ENCODE data around the gene PEMT.
"Not testable (repeated sequence)": the region's sequence is repeated elsewhere in the genome, so short reads cannot be mapped to it uniquely, and the experiment has no call there.

PEMT gene

DNA sequence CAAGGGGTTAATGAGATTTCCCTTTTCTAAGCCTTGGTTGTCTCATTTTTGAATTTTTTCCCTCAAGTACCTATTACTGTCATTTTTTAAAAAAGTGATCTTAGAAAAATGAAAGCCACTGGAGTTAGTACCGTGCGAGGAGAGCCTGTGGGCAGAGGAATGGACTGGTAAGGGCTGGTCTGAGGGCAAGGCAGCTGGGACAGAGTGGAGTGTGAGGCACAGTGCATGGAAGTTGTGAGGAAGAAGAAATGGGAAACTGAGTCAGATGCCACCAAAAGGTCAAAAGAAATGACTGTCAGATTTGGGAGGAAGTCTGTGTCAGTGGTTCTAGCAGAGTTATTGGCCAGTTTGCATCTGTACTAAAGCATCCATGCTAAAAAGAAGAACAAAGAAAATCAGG, 103.5 kb downstream of the PEMT start:
- Histone ChIP-seq H3K23ac (ENCODE audit: low read length) (no peak overlapping the region), H3K4me3 (ENCODE audit: low read depth, low read length) (no peak overlapping the region), H3K27me3 (ENCODE audit: insufficient read depth, low read length) (no peaks in the 10 kb centered on the region), H3K27ac (ENCODE audit: low read depth, low read length) (no peak overlapping the region), H3K18ac (ENCODE audit: low read length) (no peak overlapping the region), H2BK120ac (ENCODE audit: insufficient read depth, low read length, poor library complexity) (no peak overlapping the region), H3K4me1 (ENCODE audit: control insufficient read depth in 1 of 2, insufficient read depth in 2 of 2, low read length in 2 of 2) (no peaks in the 10 kb centered on the region), H3K4ac (ENCODE audit: low read depth, low read length) (no peak overlapping the region), H3K4me2 (ENCODE audit: low read length) (no peak overlapping the region), H4K8ac (ENCODE audit: low read depth, low read length) (no peak overlapping the region), H3K9ac (ENCODE audit: low read length) (no peak overlapping the region), H4K12ac (ENCODE audit: low read depth, low read length) (no peak overlapping the region), H3K9me3 (ENCODE audit: insufficient read depth, low read depth, low read length) (peaks cover 2% of the 10 kb centered on the region), H3K79me1 (ENCODE audit: low read length) (no peaks in the 10 kb centered on the region), H3K79me2 (ENCODE audit: control insufficient read depth, insufficient read depth, low read length, poor library complexity) (no peaks in the 10 kb centered on the region), H2BK5ac (ENCODE audit: low read depth, low read length, poor library complexity) (no peak overlapping the region), H3K14ac (ENCODE audit: low read length) (no peak overlapping the region), H2AK5ac (ENCODE audit: low read length) (no peak overlapping the region), H4K91ac (ENCODE audit: low read depth, low read length) (no peak overlapping the region), H2AFZ (ENCODE audit: insufficient read depth, low read length, poor library complexity) (no peak overlapping the region), H2BK12ac (ENCODE audit: low read length) (no peak overlapping the region), H3K36me3 (ENCODE audit: control insufficient read depth in 1 of 2, insufficient read depth in 2 of 2, low read length in 2 of 2) (peaks cover 26 to 37% of the 10 kb centered on the region in 2 experiments)
- no peak for DNase-seq
- WGBS (ENCODE audit: extremely low coverage, insufficient coverage, insufficient read length) = no CpG with 5 or more reads among the region's 2 CpGs

DNA sequence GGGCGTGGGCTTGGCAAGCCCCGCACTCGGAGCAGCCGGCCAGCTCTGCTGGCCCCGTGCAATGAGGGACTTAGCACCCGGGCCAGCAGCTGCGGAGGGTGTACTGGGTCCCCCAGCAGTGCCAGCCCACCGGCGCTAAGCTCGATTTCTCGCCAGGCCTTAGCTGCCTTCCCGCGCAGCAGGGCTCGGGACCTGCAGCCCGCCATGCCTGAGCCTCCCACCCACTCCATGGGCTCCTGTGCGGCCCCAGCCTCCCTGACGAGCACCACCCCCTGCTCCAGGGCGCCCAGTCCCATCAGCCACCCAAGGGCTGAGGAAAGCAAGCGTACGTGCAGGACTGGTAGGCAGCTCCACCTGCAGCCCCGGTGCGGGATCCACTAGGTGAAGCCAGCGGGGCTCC, 105.1 kb downstream of the PEMT start:
- peaks cover 17 to 22% of the 10 kb centered on the region in 2 experiments for H3K36me3 ChIP-seq (ENCODE audit: control insufficient read depth in 1 of 2, insufficient read depth in 2 of 2, low read length in 2 of 2)
- not testable (repeated sequence) for H4K12ac ChIP-seq (ENCODE audit: low read depth, low read length); H3K18ac ChIP-seq (ENCODE audit: low read length); H3K4me1 ChIP-seq (ENCODE audit: control insufficient read depth in 1 of 2, insufficient read depth in 2 of 2, low read length in 2 of 2); H3K4me2 ChIP-seq (ENCODE audit: low read length); H2BK12ac ChIP-seq (ENCODE audit: low read length); DNase-seq; H3K27ac ChIP-seq (ENCODE audit: low read depth, low read length); H3K23ac ChIP-seq (ENCODE audit: low read length); H3K9me3 ChIP-seq (ENCODE audit: insufficient read depth, low read depth, low read length); H3K27me3 ChIP-seq (ENCODE audit: insufficient read depth, low read length); H3K14ac ChIP-seq (ENCODE audit: low read length); H3K4ac ChIP-seq (ENCODE audit: low read depth, low read length); H3K79me1 ChIP-seq (ENCODE audit: low read length); H2BK120ac ChIP-seq (ENCODE audit: insufficient read depth, low read length, poor library complexity); H2AK5ac ChIP-seq (ENCODE audit: low read length); H4K91ac ChIP-seq (ENCODE audit: low read depth, low read length); H3K9ac ChIP-seq (ENCODE audit: low read length); H2BK5ac ChIP-seq (ENCODE audit: low read depth, low read length, poor library complexity); H3K4me3 ChIP-seq (ENCODE audit: low read depth, low read length); H4K8ac ChIP-seq (ENCODE audit: low read depth, low read length); H2AFZ ChIP-seq (ENCODE audit: insufficient read depth, low read length, poor library complexity); H3K79me2 ChIP-seq (ENCODE audit: control insufficient read depth, insufficient read depth, low read length, poor library complexity)
- WGBS (ENCODE audit: extremely low coverage, insufficient coverage, insufficient read length) = no CpG with 5 or more reads among the region's 23 CpGs

DNA sequence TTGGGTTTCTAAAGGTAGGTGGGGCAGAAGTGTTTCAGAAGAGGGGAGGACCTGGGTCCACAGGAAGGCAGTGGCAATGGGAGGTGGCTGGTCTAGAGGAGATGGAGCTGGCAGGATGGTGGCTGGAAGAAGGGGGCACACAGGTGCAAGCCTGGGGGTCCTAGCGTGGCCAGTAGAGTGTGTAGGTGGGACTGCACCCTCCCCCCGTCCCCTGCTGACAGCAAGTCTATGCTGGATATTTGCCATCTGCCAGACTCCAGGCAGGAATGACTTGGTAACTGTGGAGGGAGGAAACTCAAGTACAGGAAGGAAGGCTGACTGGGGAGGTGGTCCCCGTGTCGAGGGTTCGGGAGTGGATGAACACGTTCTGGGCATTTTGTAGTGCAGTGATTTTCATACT, 106.1 kb downstream of the PEMT start:
- no CpG with 5 or more reads among the region's 6 CpGs for WGBS (ENCODE audit: extremely low coverage, insufficient coverage, insufficient read length)
- no peak overlapping the region for H4K91ac ChIP-seq (ENCODE audit: low read depth, low read length)
- H4K12ac ChIP-seq (ENCODE audit: low read depth, low read length) = no peak overlapping the region
- H2AK5ac ChIP-seq (ENCODE audit: low read length) = no peak overlapping the region
- H3K14ac ChIP-seq (ENCODE audit: low read length) = no peak overlapping the region
- H3K27me3 ChIP-seq (ENCODE audit: insufficient read depth, low read length) = no peaks in the 10 kb centered on the region
- no peak overlapping the region for H4K8ac ChIP-seq (ENCODE audit: low read depth, low read length)
- no peak overlapping the region for H3K4ac ChIP-seq (ENCODE audit: low read depth, low read length)
- H3K9me3 ChIP-seq (ENCODE audit: insufficient read depth, low read depth, low read length) = peaks cover 2% of the 10 kb centered on the region
- no peaks in the 10 kb centered on the region for H3K79me2 ChIP-seq (ENCODE audit: control insufficient read depth, insufficient read depth, low read length, poor library complexity)
- H2BK120ac ChIP-seq (ENCODE audit: insufficient read depth, low read length, poor library complexity) = no peak overlapping the region
- H3K18ac ChIP-seq (ENCODE audit: low read length) = no peak overlapping the region
- no peak overlapping the region for H3K4me3 ChIP-seq (ENCODE audit: low read depth, low read length)
- H3K9ac ChIP-seq (ENCODE audit: low read length) = no peak overlapping the region
- no peak overlapping the region for H3K4me2 ChIP-seq (ENCODE audit: low read length)
- H3K79me1 ChIP-seq (ENCODE audit: low read length) = no peaks in the 10 kb centered on the region
- H2BK12ac ChIP-seq (ENCODE audit: low read length) = no peak overlapping the region
- H3K27ac ChIP-seq (ENCODE audit: low read depth, low read length) = no peak overlapping the region
- peaks cover 12 to 15% of the 10 kb centered on the region in 2 experiments for H3K36me3 ChIP-seq (ENCODE audit: control insufficient read depth in 1 of 2, insufficient read depth in 2 of 2, low read length in 2 of 2)
- no peak for DNase-seq
- H3K23ac ChIP-seq (ENCODE audit: low read length) = no peak overlapping the region
- no peaks in the 10 kb centered on the region for H3K4me1 ChIP-seq (ENCODE audit: control insufficient read depth in 1 of 2, insufficient read depth in 2 of 2, low read length in 2 of 2)
- H2BK5ac ChIP-seq (ENCODE audit: low read depth, low read length, poor library complexity) = no peak overlapping the region
- no peak overlapping the region for H2AFZ ChIP-seq (ENCODE audit: insufficient read depth, low read length, poor library complexity)

DNA sequence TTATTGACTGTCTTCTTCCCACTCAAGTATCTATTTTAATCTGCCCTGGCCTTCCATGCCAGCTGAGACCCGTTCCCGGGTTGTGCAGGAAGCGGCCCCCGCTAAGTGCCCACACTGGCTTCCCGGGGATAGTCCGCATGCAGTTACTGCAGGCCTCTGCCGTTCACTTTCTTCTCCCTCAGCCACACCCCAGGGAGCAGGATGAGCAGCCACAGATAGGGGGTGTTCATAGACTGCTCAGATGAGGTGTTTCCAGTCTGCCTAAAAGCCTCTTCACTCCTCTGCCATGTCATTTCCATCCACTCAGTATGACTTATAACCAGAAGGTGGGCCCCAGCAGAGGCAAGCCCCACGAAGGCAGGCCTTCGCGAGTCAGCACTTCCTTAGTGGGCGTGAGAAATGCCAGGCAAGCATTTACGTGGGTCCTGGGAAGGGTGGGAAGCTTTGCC, 107.0 kb downstream of the PEMT start:
- H4K8ac ChIP-seq (ENCODE audit: low read depth, low read length) = no peak overlapping the region
- no peak overlapping the region for H3K4me3 ChIP-seq (ENCODE audit: low read depth, low read length)
- no peaks in the 10 kb centered on the region for H3K79me1 ChIP-seq (ENCODE audit: low read length)
- no peak overlapping the region for H2BK12ac ChIP-seq (ENCODE audit: low read length)
- peak overlapping the region; percentile 23 for H3K18ac ChIP-seq (ENCODE audit: low read length)
- no peak overlapping the region for H3K23ac ChIP-seq (ENCODE audit: low read length)
- no peak overlapping the region for H2BK5ac ChIP-seq (ENCODE audit: low read depth, low read length, poor library complexity)
- H3K36me3 ChIP-seq (ENCODE audit: control insufficient read depth in 1 of 2, insufficient read depth in 2 of 2, low read length in 2 of 2) = peaks cover 12 to 15% of the 10 kb centered on the region in 2 experiments
- no peaks in the 10 kb centered on the region for H3K4me1 ChIP-seq (ENCODE audit: control insufficient read depth in 1 of 2, insufficient read depth in 2 of 2, low read length in 2 of 2)
- no peak overlapping the region for H2AK5ac ChIP-seq (ENCODE audit: low read length)
- H3K9me3 ChIP-seq (ENCODE audit: insufficient read depth, low read depth, low read length) = peaks cover 2% of the 10 kb centered on the region
- no peak overlapping the region for H3K4me2 ChIP-seq (ENCODE audit: low read length)
- H3K14ac ChIP-seq (ENCODE audit: low read length) = no peak overlapping the region
- DNase-seq = no peak
- H3K27me3 ChIP-seq (ENCODE audit: insufficient read depth, low read length) = no peaks in the 10 kb centered on the region
- H2AFZ ChIP-seq (ENCODE audit: insufficient read depth, low read length, poor library complexity) = no peak overlapping the region
- H2BK120ac ChIP-seq (ENCODE audit: insufficient read depth, low read length, poor library complexity) = no peak overlapping the region
- no peak overlapping the region for H4K91ac ChIP-seq (ENCODE audit: low read depth, low read length)
- no CpG with 5 or more reads among the region's 12 CpGs for WGBS (ENCODE audit: extremely low coverage, insufficient coverage, insufficient read length)
- H3K9ac ChIP-seq (ENCODE audit: low read length) = no peak overlapping the region
- H3K4ac ChIP-seq (ENCODE audit: low read depth, low read length) = no peak overlapping the region
- H3K79me2 ChIP-seq (ENCODE audit: control insufficient read depth, insufficient read depth, low read length, poor library complexity) = no peaks in the 10 kb centered on the region
- H3K27ac ChIP-seq (ENCODE audit: low read depth, low read length) = no peak overlapping the region
- H4K12ac ChIP-seq (ENCODE audit: low read depth, low read length) = no peak overlapping the region
